Choroid plexus epithelial cell (primary cell): ENCODE results near the gene IFT81.

Experiments
- DNase-seq: peaks from one replicate; pipeline ENCODE4 v3.0.0-alpha.2; 2010; ENCODE audit warnings: low read depth
- H3K4me3 ChIP-seq: 2 replicates; pipeline ENCODE4 v1.5.1; 2011; ENCODE audit warnings: low read depth, mild to moderate bottlenecking, control low read depth, low read length, moderate library complexity
- TF ChIP-seq, protein P1 (sequence below): conservative IDR thresholded peaks from 2 replicates; pipeline ENCODE4 v1.5.1; 2011; ENCODE audit warnings: low read depth, mild to moderate bottlenecking, control low read depth, inconsistent platforms, low read length, moderate library complexity

The IFT81 gene

DNA sequence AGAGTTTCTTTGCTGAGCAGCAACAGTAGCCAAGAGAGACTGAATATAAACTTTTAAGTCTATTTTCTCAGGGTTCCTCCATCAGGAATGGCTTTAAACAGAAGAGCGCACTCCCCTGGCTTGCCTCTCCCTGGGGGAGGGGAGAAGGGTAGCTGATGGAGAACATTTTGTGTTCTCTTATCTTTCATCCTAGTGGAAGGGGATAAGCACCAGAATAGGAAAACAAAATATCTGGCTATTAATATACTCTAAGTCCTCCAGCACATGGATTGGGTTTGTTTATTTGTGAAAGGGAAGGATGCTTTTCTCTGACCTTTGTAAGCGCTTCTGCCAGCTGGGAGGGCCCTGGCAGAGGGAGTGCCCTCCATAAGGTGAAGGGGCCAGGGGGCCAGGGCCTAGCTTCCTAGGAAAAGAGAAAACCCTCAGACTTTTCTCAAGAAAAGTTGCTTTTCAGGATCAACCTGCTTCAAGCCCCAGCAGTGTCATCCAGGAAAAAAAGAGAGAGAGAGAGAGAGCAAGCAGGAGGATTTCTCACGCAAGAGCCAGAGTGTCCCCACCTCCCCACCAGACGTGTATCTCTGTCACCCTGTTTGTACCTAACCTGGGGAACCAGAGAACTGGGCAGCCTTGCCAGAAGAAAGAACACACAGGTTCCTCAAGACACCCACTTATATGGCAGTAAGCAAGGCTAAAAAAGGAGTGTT lies 122.6 kb downstream of the IFT81 start:
- H3K4me3 ChIP-seq, result no peak overlapping the region
- TF ChIP-seq, protein P1, sequence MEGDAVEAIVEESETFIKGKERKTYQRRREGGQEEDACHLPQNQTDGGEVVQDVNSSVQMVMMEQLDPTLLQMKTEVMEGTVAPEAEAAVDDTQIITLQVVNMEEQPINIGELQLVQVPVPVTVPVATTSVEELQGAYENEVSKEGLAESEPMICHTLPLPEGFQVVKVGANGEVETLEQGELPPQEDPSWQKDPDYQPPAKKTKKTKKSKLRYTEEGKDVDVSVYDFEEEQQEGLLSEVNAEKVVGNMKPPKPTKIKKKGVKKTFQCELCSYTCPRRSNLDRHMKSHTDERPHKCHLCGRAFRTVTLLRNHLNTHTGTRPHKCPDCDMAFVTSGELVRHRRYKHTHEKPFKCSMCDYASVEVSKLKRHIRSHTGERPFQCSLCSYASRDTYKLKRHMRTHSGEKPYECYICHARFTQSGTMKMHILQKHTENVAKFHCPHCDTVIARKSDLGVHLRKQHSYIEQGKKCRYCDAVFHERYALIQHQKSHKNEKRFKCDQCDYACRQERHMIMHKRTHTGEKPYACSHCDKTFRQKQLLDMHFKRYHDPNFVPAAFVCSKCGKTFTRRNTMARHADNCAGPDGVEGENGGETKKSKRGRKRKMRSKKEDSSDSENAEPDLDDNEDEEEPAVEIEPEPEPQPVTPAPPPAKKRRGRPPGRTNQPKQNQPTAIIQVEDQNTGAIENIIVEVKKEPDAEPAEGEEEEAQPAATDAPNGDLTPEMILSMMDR, result no peak
- DNase-seq, result no peak

DNA sequence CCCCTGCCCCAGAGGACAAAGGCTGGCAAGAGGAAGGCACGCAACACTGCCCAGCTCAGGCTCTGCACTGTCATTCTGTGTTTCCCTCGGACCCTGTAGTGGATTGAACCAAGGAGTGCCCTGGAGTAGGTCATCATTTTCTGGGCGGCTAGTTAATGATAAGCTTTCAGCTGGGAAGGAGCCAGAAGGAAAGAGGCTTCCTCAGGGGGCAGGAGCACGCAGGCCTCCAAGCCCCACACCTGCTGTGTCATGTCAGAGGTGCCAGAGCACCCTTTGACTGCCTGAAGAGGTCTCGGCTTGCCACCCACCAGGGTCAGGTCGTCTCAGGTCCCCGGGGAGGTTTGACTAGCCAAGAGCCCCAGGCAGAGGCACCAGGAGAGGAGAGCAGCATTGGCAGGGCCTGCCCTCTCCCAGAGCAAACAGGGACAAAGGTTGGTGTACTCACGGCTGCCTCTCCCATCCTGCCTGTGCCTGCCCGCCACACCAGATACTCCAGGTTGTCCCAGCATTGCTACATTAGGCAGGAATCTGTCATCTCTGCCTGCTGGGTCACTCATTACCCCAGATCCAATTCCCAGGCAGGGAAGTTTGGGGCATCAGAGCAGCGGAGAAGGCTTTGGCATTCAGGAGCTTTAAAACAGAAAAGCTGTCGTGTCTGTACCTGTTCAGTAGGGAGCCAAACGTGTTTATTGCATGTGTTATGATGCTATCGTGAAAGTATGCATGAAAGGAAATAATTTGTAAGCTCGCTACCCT lies 123.4 kb downstream of the IFT81 start:
- TF ChIP-seq, protein P1, result no peak
- H3K4me3 ChIP-seq, result no peak overlapping the region
- peak; percentile 45 for DNase-seq

- no peak overlapping the region for H3K4me3 ChIP-seq
- DNase-seq, result no peak
- TF ChIP-seq, protein P1, result no peak
Observed at GRCh38 chr12:110248096-110248447, 123.9 kb downstream of the IFT81 start.

DNA sequence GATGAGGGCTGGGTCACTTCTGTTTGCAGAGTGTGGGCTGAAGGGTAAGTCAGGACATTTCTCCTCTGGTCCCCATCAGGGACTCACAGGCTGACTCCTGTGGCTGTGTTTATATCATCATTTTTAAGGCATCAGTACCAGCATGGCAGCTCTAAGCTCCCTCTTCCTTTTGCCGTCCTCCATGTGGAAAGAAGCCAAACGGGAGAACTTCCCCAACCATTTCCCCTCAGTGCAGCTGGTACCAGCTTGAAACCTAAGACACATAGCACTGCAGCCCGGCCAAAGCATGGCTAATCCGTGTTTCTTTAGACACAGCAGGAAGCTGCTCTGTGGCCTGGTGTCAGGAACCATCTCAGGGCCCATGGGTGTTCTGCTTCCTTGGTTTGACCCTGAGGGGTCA lies 124.9 kb downstream of the IFT81 start:
- H3K4me3 ChIP-seq, result no peak overlapping the region
- TF ChIP-seq, protein P1, result no peak
- DNase-seq, result no peak

DNA sequence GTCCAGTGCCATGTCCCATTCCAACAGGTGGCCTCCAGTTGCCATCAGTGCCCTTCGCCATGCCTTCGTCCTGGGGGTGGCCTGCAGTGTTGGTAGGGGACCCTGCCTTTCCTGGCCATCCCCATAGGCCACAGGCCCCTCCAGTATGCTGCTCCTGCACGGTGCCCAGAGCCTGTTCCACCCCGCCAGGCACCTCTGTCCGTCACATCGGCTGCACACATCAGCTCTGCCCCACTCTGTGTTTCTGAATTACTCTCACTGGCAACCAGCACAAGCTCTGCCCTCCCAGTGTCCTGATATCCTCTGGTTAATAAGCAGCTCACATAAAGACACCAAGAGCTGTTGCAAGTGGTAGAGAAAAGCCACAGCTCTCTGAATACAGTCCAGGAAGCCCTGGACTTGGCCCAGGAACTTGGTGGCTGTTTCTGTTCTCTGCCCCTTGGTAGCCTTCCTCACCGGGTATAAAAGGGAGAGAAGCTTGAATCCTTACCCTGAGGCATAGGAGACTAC lies 125.6 kb downstream of the IFT81 start:
- TF ChIP-seq, protein P1, result no peak
- H3K4me3 ChIP-seq, result no peak overlapping the region
- no peak for DNase-seq

GRCh38 chr12:110251381-110251780 lies 127.2 kb downstream of the IFT81 start:
- no peak overlapping the region for H3K4me3 ChIP-seq
- TF ChIP-seq, protein P1, result no peak
- DNase-seq, result no peak
